CD8-positive, alpha-beta memory T cell (primary cell): ENCODE measurements around the gene ADAM8. TPM values are rescaled to one million over a fixed set of nuclear protein-coding genes. Genes with fewer than 3 reads are reported as not detected.

Source experiments
- CTCF ChIA-PET: fragments of 350-600 bp; sonication (Branson Sonifier 250); formaldehyde crosslinking; loops from one replicate; lab custom pipeline; 2021; ENCODE audit warnings: antibody characterized with exemption; lab: Charles Lee
- POLR2A ChIA-PET: fragments of 350-600 bp; sonication (Branson Sonifier 250); formaldehyde crosslinking; loops from one replicate; lab custom pipeline; 2021; ENCODE audit warnings: antibody characterized with exemption; lab: Charles Lee
- DNase-seq, 5 donors: peaks; one replicate each; pipeline versions ENCODE4 v3.0.0 to v3.0.0-alpha.2; 2020 to 2022; ENCODE audit warnings: mixed read lengths in 1 of 5
- H3K27ac ChIP-seq: one replicate; pipeline ENCODE4 v1.7.0; 2013; ENCODE audit warnings: low read depth, mild to moderate bottlenecking, low read length, moderate library complexity
- H3K27me3 ChIP-seq: 2 replicates; pipeline ENCODE4 v1.7.0; 2013; ENCODE audit warnings: low read length, mild to moderate bottlenecking; ENCODE audit not compliant: insufficient read depth, poor library complexity, severe bottlenecking
- H3K36me3 ChIP-seq: 2 replicates; pipeline ENCODE4 v1.7.0; 2013; ENCODE audit warnings: mild to moderate bottlenecking, low read length, moderate library complexity; ENCODE audit not compliant: insufficient read depth
- H3K4me1 ChIP-seq: 2 replicates; pipeline ENCODE4 v1.7.0; 2013; ENCODE audit warnings: mild to moderate bottlenecking, low read length, moderate library complexity; ENCODE audit not compliant: insufficient read depth
- H3K4me3 ChIP-seq: 2 replicates; pipeline ENCODE4 v1.7.0; 2013; ENCODE audit warnings: mild to moderate bottlenecking, low read length
- H3K9me3 ChIP-seq: 2 replicates; pipeline ENCODE4 v1.7.0; 2013; ENCODE audit warnings: mild to moderate bottlenecking, low read length
- H3K27ac Mint-ChIP-seq, 8 donors: one replicate each; pipeline ENCODE4 v1.8.0; 2020 to 2021; ENCODE audit warnings: mixed read lengths in 8 of 8, mild to moderate bottlenecking in 6 of 8, inconsistent platforms in 3 of 8, moderate library complexity in 3 of 8
- H3K27me3 Mint-ChIP-seq, 2 donors: one replicate each; pipeline ENCODE4 v1.8.0; 2020 to 2021; ENCODE audit warnings: mixed read lengths in 2 of 2, mild to moderate bottlenecking in 1 of 2, moderate library complexity in 1 of 2
- H3K36me3 Mint-ChIP-seq, 3 donors: one replicate each; pipeline ENCODE4 v1.8.0; 2020 to 2021; ENCODE audit warnings: mixed read lengths in 3 of 3, inconsistent platforms in 1 of 3, mild to moderate bottlenecking in 1 of 3
- H3K4me1 Mint-ChIP-seq, 3 donors: one replicate each; pipeline ENCODE4 v1.8.0; 2020 to 2021; ENCODE audit warnings: mixed read lengths in 3 of 3, inconsistent platforms in 1 of 3, mild to moderate bottlenecking in 1 of 3
- H3K4me3 Mint-ChIP-seq, 7 donors: one replicate each; pipeline ENCODE4 v1.8.0; 2020 to 2021; ENCODE audit warnings: mixed read lengths in 7 of 7, mild to moderate bottlenecking in 6 of 7, moderate library complexity in 4 of 7, inconsistent platforms in 2 of 7
- H3K9me3 Mint-ChIP-seq, 5 donors: one replicate each; pipeline ENCODE4 v1.8.0; 2020 to 2022; ENCODE audit warnings: mixed read lengths in 5 of 5, mild to moderate bottlenecking in 3 of 5, moderate library complexity in 2 of 5, inconsistent platforms in 1 of 5
- polyA plus RNA-seq: library from polyadenylated mRNA; unstranded; fragments of 300-500 nt; fragmentation: Illumina TruSeq; gene quantifications from one replicate; pipeline ENCODE4 v1.2.3, GENCODE V29; 2021
- total RNA-seq, 2 experiments: library from RNA; stranded (reverse); gene quantifications; one replicate each; pipeline ENCODE4 v1.2.3, GENCODE V29; 2021

ADAM8 gene
- total and polyA plus RNA-seq, 3 experiments from 2014 or later = 67.0 to 74.9 (median 70.0) TPM

- no peak overlapping the region for H3K4me3 ChIP-seq
Observed at GRCh38 chr10:133231946-133232574, 44.6 kb downstream of the ADAM8 start.

GRCh38 chr10:133231244-133231945, 45.3 kb downstream of the ADAM8 start:
- DNase-seq = no peak
- peaks cover 10% of the 10 kb centered on the region for H3K27me3 ChIP-seq
- H3K36me3 Mint-ChIP-seq = peaks cover 0 to 5% (median 3%) of the 10 kb centered on the region in 3 donors
- H3K9me3 ChIP-seq = no peaks in the 10 kb centered on the region
- H3K4me1 Mint-ChIP-seq = peaks cover 10 to 28% (median 11%) of the 10 kb centered on the region in 3 donors
- H3K27me3 Mint-ChIP-seq = peaks cover 42 to 62% of the 10 kb centered on the region in 2 donors
- H3K36me3 ChIP-seq = no peaks in the 10 kb centered on the region
- H3K4me1 ChIP-seq = no peaks in the 10 kb centered on the region
- no peak overlapping the region for H3K27ac ChIP-seq
- no peak overlapping the region for H3K4me3 ChIP-seq
- no peak overlapping the region for H3K27ac Mint-ChIP-seq
- POLR2A ChIA-PET = no interaction called here
- CTCF ChIA-PET = no interaction called here
- no peaks in the 10 kb centered on the region for H3K9me3 Mint-ChIP-seq
- peak overlapping the region in 3 of 7 donors; percentile 5 to 61 (median 40) for H3K4me3 Mint-ChIP-seq

More at GRCh38 chr10:133231946-133232574, 44.6 kb downstream of the ADAM8 start:
- H3K27me3 Mint-ChIP-seq = peaks cover 42 to 55% of the 10 kb centered on the region in 2 donors
- peaks cover 0 to 5% (median 3%) of the 10 kb centered on the region in 3 donors for H3K36me3 Mint-ChIP-seq
- no peak for DNase-seq
- H3K4me1 ChIP-seq = no peaks in the 10 kb centered on the region
- H3K4me3 Mint-ChIP-seq = peak overlapping the region in 1 of 7 donors; percentile 18
- H3K9me3 ChIP-seq = no peaks in the 10 kb centered on the region
- POLR2A ChIA-PET = no interaction called here
- H3K4me1 Mint-ChIP-seq = peaks cover 8 to 23% (median 10%) of the 10 kb centered on the region in 3 donors
- H3K27ac ChIP-seq = no peak overlapping the region
- H3K27ac Mint-ChIP-seq = no peak overlapping the region
- no peaks in the 10 kb centered on the region for H3K9me3 Mint-ChIP-seq
- peaks cover 10% of the 10 kb centered on the region for H3K27me3 ChIP-seq
- CTCF ChIA-PET = no interaction called here
- no peaks in the 10 kb centered on the region for H3K36me3 ChIP-seq

GRCh38 chr10:133230387-133231195, 46.1 kb downstream of the ADAM8 start:
- Histone ChIP-seq H3K27ac (no peak overlapping the region), H3K4me3 (no peak overlapping the region), H3K27me3 (peaks cover 6% of the 10 kb centered on the region), H3K9me3 (no peaks in the 10 kb centered on the region), H3K4me1 (no peaks in the 10 kb centered on the region), H3K36me3 (no peaks in the 10 kb centered on the region)
- Mint-ChIP-seq H3K36me3 (peaks cover 0 to 5% (median 3%) of the 10 kb centered on the region in 3 donors), H3K4me1 (peaks cover 13 to 29% (median 16%) of the 10 kb centered on the region in 3 donors), H3K9me3 (no peaks in the 10 kb centered on the region), H3K27ac (no peak overlapping the region), H3K4me3 (peak overlapping the region in 1 of 7 donors; percentile 29), H3K27me3 (peaks cover 42 to 65% of the 10 kb centered on the region in 2 donors)
- ChIA-PET POLR2A (no interaction called here), CTCF (no interaction called here)
- no peak for DNase-seq

GRCh38 chr10:133230044-133230361, 46.7 kb downstream of the ADAM8 start, which contains the start of gene UTF1:
UTF1 (plus strand) TSS chr10:133230217; CDS start chr10:133230289, 72 bp downstream.
- no peak within 1 kb of the TSS for H3K27ac ChIP-seq
- CTCF ChIA-PET = no interaction called here
- peaks cover 0 to 5% (median 3%) of the 10 kb centered on the region in 3 donors for H3K36me3 Mint-ChIP-seq
- POLR2A ChIA-PET = no interaction called here
- no peaks in the 10 kb centered on the region for H3K36me3 ChIP-seq
- H3K4me1 ChIP-seq = no peaks in the 10 kb centered on the region
- no peaks in the 10 kb centered on the region for H3K9me3 Mint-ChIP-seq
- H3K27ac Mint-ChIP-seq = peak within 1 kb of the TSS in 1 of 8 donors; percentile 52
- peaks cover 6% of the 10 kb centered on the region for H3K27me3 ChIP-seq
- H3K27me3 Mint-ChIP-seq = peaks cover 42 to 65% of the 10 kb centered on the region in 2 donors
- H3K4me1 Mint-ChIP-seq = peaks cover 11 to 27% (median 16%) of the 10 kb centered on the region in 3 donors
- peak within 1 kb of the TSS; percentile 40 to 90 (median 57) for H3K4me3 Mint-ChIP-seq
- no peak within 1 kb of the TSS for H3K4me3 ChIP-seq
- no peaks in the 10 kb centered on the region for H3K9me3 ChIP-seq
- no peak for DNase-seq

GRCh38 chr10:133229265-133230043, 47.2 kb downstream of the ADAM8 start:
- Histone ChIP-seq H3K27me3 (peaks cover 6% of the 10 kb centered on the region), H3K9me3 (no peaks in the 10 kb centered on the region), H3K4me1 (no peaks in the 10 kb centered on the region), H3K4me3 (no peak overlapping the region), H3K27ac (no peak overlapping the region), H3K36me3 (no peaks in the 10 kb centered on the region)
- H3K36me3 Mint-ChIP-seq = peaks cover 0 to 5% (median 3%) of the 10 kb centered on the region in 3 donors
- no peak for DNase-seq
- H3K27ac Mint-ChIP-seq = peak overlapping the region in 1 of 8 donors; percentile 52
- peak overlapping the region; percentile 40 to 90 (median 57) for H3K4me3 Mint-ChIP-seq
- POLR2A ChIA-PET = no interaction called here
- H3K27me3 Mint-ChIP-seq = peaks cover 42 to 64% of the 10 kb centered on the region in 2 donors
- peaks cover 9 to 24% (median 16%) of the 10 kb centered on the region in 3 donors for H3K4me1 Mint-ChIP-seq
- CTCF ChIA-PET = no interaction called here
- no peaks in the 10 kb centered on the region for H3K9me3 Mint-ChIP-seq

GRCh38 chr10:133227256-133227655, 49.4 kb downstream of the ADAM8 start:
- Histone ChIP-seq H3K36me3 (no peaks in the 10 kb centered on the region), H3K27ac (no peak overlapping the region), H3K9me3 (no peaks in the 10 kb centered on the region), H3K4me3 (no peak overlapping the region), H3K27me3 (peaks cover 6% of the 10 kb centered on the region), H3K4me1 (no peaks in the 10 kb centered on the region)
- CTCF ChIA-PET = no interaction called here
- Mint-ChIP-seq H3K36me3 (peaks cover 0 to 5% (median 3%) of the 10 kb centered on the region in 3 donors), H3K27me3 (peaks cover 29 to 50% of the 10 kb centered on the region in 2 donors), H3K4me1 (peaks cover 9 to 24% (median 16%) of the 10 kb centered on the region in 3 donors), H3K27ac (no peak overlapping the region), H3K4me3 (peak overlapping the region in 1 of 7 donors; percentile 66), H3K9me3 (no peaks in the 10 kb centered on the region)
- no peak for DNase-seq
- POLR2A ChIA-PET = no interaction called here

- POLR2A ChIA-PET = no interaction called here
- Histone ChIP-seq H3K4me3 (no peak overlapping the region), H3K4me1 (no peaks in the 10 kb centered on the region), H3K27me3 (peaks cover 6% of the 10 kb centered on the region), H3K9me3 (no peaks in the 10 kb centered on the region), H3K36me3 (no peaks in the 10 kb centered on the region), H3K27ac (no peak overlapping the region)
- no peaks in the 10 kb centered on the region for H3K9me3 Mint-ChIP-seq
- H3K27ac Mint-ChIP-seq = no peak overlapping the region
- CTCF ChIA-PET = no interaction called here
- peaks cover 21 to 43% of the 10 kb centered on the region in 2 donors for H3K27me3 Mint-ChIP-seq
- H3K4me1 Mint-ChIP-seq = peaks cover 9 to 22% (median 16%) of the 10 kb centered on the region in 3 donors
- H3K4me3 Mint-ChIP-seq = peak overlapping the region in 1 of 7 donors; percentile 10
- DNase-seq = no peak
- H3K36me3 Mint-ChIP-seq = peaks cover 0 to 5% (median 3%) of the 10 kb centered on the region in 3 donors
Observed at GRCh38 chr10:133226251-133226808, 50.3 kb downstream of the ADAM8 start.
